Body of pancreas (tissue), 4 donors: Measurements from ENCODE around the gene MED15.

Experiments
- POLR2A ChIP-seq, 3 donors: fragments of 450-650 bp; IDR thresholded peaks; one replicate each; pipeline ENCODE4 v1.6.1; 2016; ENCODE audit warnings: antibody characterized with exemption in 3 of 3, mild to moderate bottlenecking in 2 of 3
- TF ChIP-seq, protein P1 (sequence below), 7 experiments: fragments of 450-650 bp in 4 of 7; fragments of 200-600 bp in 3 of 7; sonication (generic) in 3 of 7; IDR thresholded peaks; one replicate each; pipeline ENCODE4 v1.5.1; 2016 to 2019; ENCODE audit warnings: antibody characterized with exemption in 7 of 7

DNA sequence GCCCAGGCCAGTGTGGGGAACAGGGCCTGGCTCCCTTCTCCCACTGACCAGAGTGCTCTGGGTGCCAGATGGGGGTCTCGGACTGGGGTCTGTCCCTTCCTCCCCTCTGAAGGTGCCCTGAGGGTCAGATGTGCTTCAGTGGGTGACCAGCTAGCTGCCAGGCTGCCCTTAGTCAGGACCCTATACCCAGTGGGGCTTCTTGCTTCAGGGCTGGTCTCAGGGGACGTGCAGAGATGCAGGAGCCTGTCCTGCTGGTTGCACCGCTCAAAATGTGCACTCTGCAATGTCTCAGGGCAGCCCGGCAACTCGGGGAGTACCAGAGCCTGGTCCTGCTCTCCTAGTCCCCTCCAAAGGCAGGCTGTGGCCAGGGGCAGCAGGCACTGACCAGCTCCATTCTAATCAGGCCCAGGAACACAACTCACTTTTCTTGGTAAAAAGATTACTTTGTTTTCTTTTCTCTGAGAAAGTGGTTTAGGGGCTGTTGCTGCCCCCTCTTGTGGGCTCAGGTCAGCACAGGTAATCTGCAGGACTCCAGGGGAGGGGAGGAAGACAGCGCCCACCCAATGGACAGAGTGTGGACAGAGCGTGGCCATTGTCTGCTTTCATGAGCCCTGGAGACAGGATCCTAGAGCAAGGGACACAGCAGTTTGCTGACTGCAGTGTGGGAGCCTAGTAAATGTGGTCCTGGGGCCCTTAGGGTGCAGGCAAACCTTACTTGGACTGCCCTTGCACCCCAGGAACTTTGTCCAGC is 80.9 kb downstream of the MED15 start:
- no peak for TF ChIP-seq POLR2A (IDR thresholded peaks at IDR 0.05)
- TF ChIP-seq, protein P1, sequence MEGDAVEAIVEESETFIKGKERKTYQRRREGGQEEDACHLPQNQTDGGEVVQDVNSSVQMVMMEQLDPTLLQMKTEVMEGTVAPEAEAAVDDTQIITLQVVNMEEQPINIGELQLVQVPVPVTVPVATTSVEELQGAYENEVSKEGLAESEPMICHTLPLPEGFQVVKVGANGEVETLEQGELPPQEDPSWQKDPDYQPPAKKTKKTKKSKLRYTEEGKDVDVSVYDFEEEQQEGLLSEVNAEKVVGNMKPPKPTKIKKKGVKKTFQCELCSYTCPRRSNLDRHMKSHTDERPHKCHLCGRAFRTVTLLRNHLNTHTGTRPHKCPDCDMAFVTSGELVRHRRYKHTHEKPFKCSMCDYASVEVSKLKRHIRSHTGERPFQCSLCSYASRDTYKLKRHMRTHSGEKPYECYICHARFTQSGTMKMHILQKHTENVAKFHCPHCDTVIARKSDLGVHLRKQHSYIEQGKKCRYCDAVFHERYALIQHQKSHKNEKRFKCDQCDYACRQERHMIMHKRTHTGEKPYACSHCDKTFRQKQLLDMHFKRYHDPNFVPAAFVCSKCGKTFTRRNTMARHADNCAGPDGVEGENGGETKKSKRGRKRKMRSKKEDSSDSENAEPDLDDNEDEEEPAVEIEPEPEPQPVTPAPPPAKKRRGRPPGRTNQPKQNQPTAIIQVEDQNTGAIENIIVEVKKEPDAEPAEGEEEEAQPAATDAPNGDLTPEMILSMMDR (IDR thresholded peaks at IDR 0.05): no peak
